Skeletal muscle satellite cell (primary cell): ENCODE data around the gene KRTAP10-9.

Source experiments
- H3K27me3 ChIP-seq: 2 replicates; pipeline ENCODE4 v1.7.0; 2013; ENCODE audit warnings: low read length; ENCODE audit not compliant: control insufficient read depth, insufficient read depth
- H3K36me3 ChIP-seq: 2 replicates; pipeline ENCODE4 v1.7.0; 2013; ENCODE audit warnings: mild to moderate bottlenecking, control low read depth, low read length; ENCODE audit not compliant: insufficient read depth
- H3K4me1 ChIP-seq: 2 replicates; pipeline ENCODE4 v1.7.0; 2013; ENCODE audit warnings: low read length; ENCODE audit not compliant: control insufficient read depth, insufficient read depth
- H3K4me2 ChIP-seq: 2 replicates; pipeline ENCODE4 v1.7.0; 2013; ENCODE audit warnings: mild to moderate bottlenecking, low read length
- H3K4me3 ChIP-seq: 2 replicates; pipeline ENCODE4 v1.7.0; 2013; ENCODE audit warnings: low read length
- H3K9ac ChIP-seq: 2 replicates; pipeline ENCODE4 v1.7.0; 2013; ENCODE audit warnings: mild to moderate bottlenecking, low read depth, low read length, moderate library complexity
- H3K9me3 ChIP-seq: replicated peaks from 2 replicates; pipeline ENCODE4 v1.7.0; 2013; ENCODE audit warnings: mild to moderate bottlenecking, control low read depth, low read length

Gene KRTAP10-9

GRCh38 chr21:44611551-44611950 is 15.3 kb upstream of the KRTAP10-9 start:
- Histone ChIP-seq H3K36me3 (no peaks in the 10 kb centered on the region), H3K9me3 (peaks cover 3% of the 10 kb centered on the region), H3K4me2 (no peak overlapping the region), H3K27me3 (peaks cover 17% of the 10 kb centered on the region), H3K4me3 (no peak overlapping the region), H3K9ac (no peak overlapping the region), H3K4me1 (no peaks in the 10 kb centered on the region)

- Histone ChIP-seq H3K4me2 (no peak within 1 kb of the TSS), H3K4me3 (no peak within 1 kb of the TSS), H3K36me3 (no peaks in the 10 kb centered on the region), H3K9me3 (peaks cover 3% of the 10 kb centered on the region), H3K4me1 (no peaks in the 10 kb centered on the region), H3K9ac (no peak within 1 kb of the TSS), H3K27me3 (peaks cover 22% of the 10 kb centered on the region)
Observed at GRCh38 chr21:44612029-44612486, 14.8 kb upstream of the KRTAP10-9 start, which contains the start of gene KRTAP10-8. KRTAP10-8 (plus strand) TSS chr21:44612079; CDS start chr21:44612101, 22 bp downstream.

- Histone ChIP-seq H3K27me3 (peaks cover 28% of the 10 kb centered on the region), H3K36me3 (no peaks in the 10 kb centered on the region), H3K9me3 (peaks cover 3% of the 10 kb centered on the region), H3K4me3 (no peak overlapping the region), H3K4me2 (no peak overlapping the region), H3K4me1 (no peaks in the 10 kb centered on the region), H3K9ac (no peak overlapping the region)
Observed at GRCh38 chr21:44612669-44613229, 14.1 kb upstream of the KRTAP10-9 start.

- H3K27me3 ChIP-seq: peaks cover 32% of the 10 kb centered on the region
- H3K4me1 ChIP-seq: no peaks in the 10 kb centered on the region
- no peak overlapping the region for H3K9ac ChIP-seq
- no peak overlapping the region for H3K4me3 ChIP-seq
- peaks cover 3% of the 10 kb centered on the region for H3K9me3 ChIP-seq
- no peaks in the 10 kb centered on the region for H3K36me3 ChIP-seq
- no peak overlapping the region for H3K4me2 ChIP-seq
Observed at GRCh38 chr21:44613386-44614155, 13.3 kb upstream of the KRTAP10-9 start.

GRCh38 chr21:44614161-44614631 is 12.7 kb upstream of the KRTAP10-9 start:
- Histone ChIP-seq H3K36me3 (no peaks in the 10 kb centered on the region), H3K4me2 (no peak overlapping the region), H3K4me1 (no peaks in the 10 kb centered on the region), H3K9ac (no peak overlapping the region), H3K9me3 (peaks cover 3% of the 10 kb centered on the region), H3K27me3 (peaks cover 29% of the 10 kb centered on the region), H3K4me3 (no peak overlapping the region)

- H3K4me2 ChIP-seq: no peak overlapping the region
- no peaks in the 10 kb centered on the region for H3K4me1 ChIP-seq
- peaks cover 29% of the 10 kb centered on the region for H3K27me3 ChIP-seq
- no peak overlapping the region for H3K4me3 ChIP-seq
- peaks cover 3% of the 10 kb centered on the region for H3K9me3 ChIP-seq
- no peak overlapping the region for H3K9ac ChIP-seq
- H3K36me3 ChIP-seq: no peaks in the 10 kb centered on the region
Observed at GRCh38 chr21:44614961-44615391, 11.9 kb upstream of the KRTAP10-9 start.

GRCh38 chr21:44615466-44615865 is 11.4 kb upstream of the KRTAP10-9 start:
- Histone ChIP-seq H3K9me3 (peaks cover 3% of the 10 kb centered on the region), H3K27me3 (peaks cover 29% of the 10 kb centered on the region)

GRCh38 chr21:44615911-44616590 is 10.8 kb upstream of the KRTAP10-9 start:
- Histone ChIP-seq H3K4me3 (no peak overlapping the region), H3K4me2 (no peak overlapping the region), H3K36me3 (no peaks in the 10 kb centered on the region), H3K27me3 (peaks cover 29% of the 10 kb centered on the region), H3K4me1 (no peaks in the 10 kb centered on the region), H3K9ac (no peak overlapping the region), H3K9me3 (peaks cover 3% of the 10 kb centered on the region)

More at GRCh38 chr21:44615466-44615865, 11.4 kb upstream of the KRTAP10-9 start:
- no peak overlapping the region for H3K9ac ChIP-seq
- no peaks in the 10 kb centered on the region for H3K36me3 ChIP-seq
- H3K4me1 ChIP-seq: no peaks in the 10 kb centered on the region
- no peak overlapping the region for H3K4me3 ChIP-seq
- no peak overlapping the region for H3K4me2 ChIP-seq

- Histone ChIP-seq H3K9me3 (peaks cover 2% of the 10 kb centered on the region), H3K4me1 (no peaks in the 10 kb centered on the region), H3K36me3 (no peaks in the 10 kb centered on the region), H3K9ac (no peak overlapping the region), H3K4me3 (no peak overlapping the region), H3K27me3 (peaks cover 28% of the 10 kb centered on the region), H3K4me2 (no peak overlapping the region)
Observed at GRCh38 chr21:44616591-44616926, 10.3 kb upstream of the KRTAP10-9 start.

- Histone ChIP-seq H3K4me3 (no peak overlapping the region), H3K36me3 (no peaks in the 10 kb centered on the region), H3K4me1 (no peaks in the 10 kb centered on the region), H3K27me3 (peaks cover 24% of the 10 kb centered on the region), H3K9ac (no peak overlapping the region), H3K9me3 (no peaks in the 10 kb centered on the region), H3K4me2 (no peak overlapping the region)
Observed at GRCh38 chr21:44617071-44617501, 9.8 kb upstream of the KRTAP10-9 start.

- peaks cover 6% of the 10 kb centered on the region for H3K9me3 ChIP-seq
- no peak overlapping the region for H3K9ac ChIP-seq
- H3K36me3 ChIP-seq: no peaks in the 10 kb centered on the region
- H3K27me3 ChIP-seq: peaks cover 24% of the 10 kb centered on the region
- no peak overlapping the region for H3K4me2 ChIP-seq
- H3K4me1 ChIP-seq: no peaks in the 10 kb centered on the region
- no peak overlapping the region for H3K4me3 ChIP-seq
Observed at GRCh38 chr21:44618504-44618903, 8.4 kb upstream of the KRTAP10-9 start.
